Chondrocyte (in vitro differentiated cells): ENCODE measurements around the gene GLT8D1. TPM values are rescaled to one million over a fixed set of nuclear protein-coding genes. Genes with fewer than 3 reads are reported as not detected.

Experiments
- DNase-seq: peaks from one replicate; pipeline ENCODE4 v3.0.0; 2021; ENCODE audit warnings: mixed read lengths, low spot score
- H3K27ac Mint-ChIP-seq: one replicate; pipeline ENCODE4 v1.8.0; 2021; ENCODE audit warnings: mild to moderate bottlenecking, moderate library complexity, mixed read lengths; ENCODE audit not compliant: unreplicated experiment
- H3K27me3 Mint-ChIP-seq: 2 replicates; pipeline ENCODE4 v1.8.0; 2021; ENCODE audit warnings: low read depth, mixed read lengths
- H3K36me3 Mint-ChIP-seq: 2 replicates; pipeline ENCODE4 v1.8.0; 2021; ENCODE audit warnings: low read depth, mixed read lengths
- H3K4me1 Mint-ChIP-seq: 2 replicates; pipeline ENCODE4 v1.8.0; 2021; ENCODE audit warnings: low read depth, mild to moderate bottlenecking, mixed read lengths
- H3K4me3 Mint-ChIP-seq: one replicate; pipeline ENCODE4 v1.8.0; 2021; ENCODE audit warnings: mild to moderate bottlenecking, moderate library complexity, mixed read lengths; ENCODE audit not compliant: unreplicated experiment
- H3K9me3 Mint-ChIP-seq: 2 replicates; pipeline ENCODE4 v1.8.0; 2021; ENCODE audit warnings: low read depth, mixed read lengths
- CTCF ChIP-seq: fragments of 200-600 bp; sonication (generic); IDR thresholded peaks from 2 replicates; pipeline ENCODE4 v1.5.0; 2021; ENCODE audit warnings: antibody characterized with exemption, mild to moderate bottlenecking, moderate library complexity
- total RNA-seq: library from RNA; stranded (reverse); gene quantifications from 3 replicates; pipeline ENCODE4 v1.2.1, GENCODE V29; 2021

The GLT8D1 gene
- total RNA-seq, 1 donor from 2014 or later, result 91.2 TPM

- DNase-seq, result no peak
- Mint-ChIP-seq H3K36me3 (peaks cover 14% of the 10 kb centered on the region), H3K4me3 (peak overlapping the region; percentile 49), H3K9me3 (no peaks in the 10 kb centered on the region), H3K27me3 (no peaks in the 10 kb centered on the region), H3K4me1 (peaks cover 80% of the 10 kb centered on the region), H3K27ac (peak overlapping the region; percentile 76)
- TF ChIP-seq CTCF, result no peak
These were observed 22.0 kb downstream of the GLT8D1 start for GRCh38 chr3:52683611-52684010.

- Mint-ChIP-seq H3K27ac (peak overlapping the region; percentile 92), H3K4me1 (peaks cover 67% of the 10 kb centered on the region), H3K9me3 (no peaks in the 10 kb centered on the region), H3K4me3 (no peak overlapping the region), H3K36me3 (peaks cover 15% of the 10 kb centered on the region), H3K27me3 (no peaks in the 10 kb centered on the region)
- peak; percentile 69 for TF ChIP-seq CTCF
- no peak for DNase-seq
These were observed 23.6 kb downstream of the GLT8D1 start for GRCh38 chr3:52682016-52682415.

GRCh38 chr3:52681596-52681995, 24.0 kb downstream of the GLT8D1 start:
- H3K27me3 Mint-ChIP-seq, result no peaks in the 10 kb centered on the region
- DNase-seq, result no peak
- H3K4me1 Mint-ChIP-seq, result peaks cover 63% of the 10 kb centered on the region
- H3K9me3 Mint-ChIP-seq, result no peaks in the 10 kb centered on the region
- H3K36me3 Mint-ChIP-seq, result peaks cover 19% of the 10 kb centered on the region
- no peak overlapping the region for H3K4me3 Mint-ChIP-seq
- no peak for TF ChIP-seq CTCF
- peak overlapping the region; percentile 92 for H3K27ac Mint-ChIP-seq

GRCh38 chr3:52679811-52680210, 25.8 kb downstream of the GLT8D1 start:
- DNase-seq, result no peak
- Mint-ChIP-seq H3K36me3 (peaks cover 26% of the 10 kb centered on the region), H3K4me1 (peaks cover 56% of the 10 kb centered on the region)

GRCh38 chr3:52679199-52679538, 26.4 kb downstream of the GLT8D1 start:
- Mint-ChIP-seq H3K27ac (peak overlapping the region; percentile 94), H3K4me3 (no peak overlapping the region), H3K9me3 (no peaks in the 10 kb centered on the region), H3K36me3 (peaks cover 26% of the 10 kb centered on the region), H3K27me3 (no peaks in the 10 kb centered on the region), H3K4me1 (peaks cover 50% of the 10 kb centered on the region)
- no peak for DNase-seq
- no peak for TF ChIP-seq CTCF

More at GRCh38 chr3:52679811-52680210, 25.8 kb downstream of the GLT8D1 start:
- no peak overlapping the region for H3K4me3 Mint-ChIP-seq
- no peak for TF ChIP-seq CTCF
- H3K9me3 Mint-ChIP-seq, result no peaks in the 10 kb centered on the region
- H3K27me3 Mint-ChIP-seq, result no peaks in the 10 kb centered on the region
- H3K27ac Mint-ChIP-seq, result peak overlapping the region; percentile 94
